22Rv1 (cell line): ENCODE results near the gene JADE2.

Experiments used
- CTCF ChIP-seq: fragments of 450-650 bp; IDR thresholded peaks from 2 replicates; pipeline ENCODE4 v1.5.1; 2017; ENCODE audit warnings: mild to moderate bottlenecking
- ZFX ChIP-seq: fragments of 450-650 bp; IDR thresholded peaks from 2 replicates; pipeline ENCODE4 v1.6.1; 2017; ENCODE audit warnings: antibody characterized with exemption, borderline replicate concordance

GRCh38 chr5:134569758-134570364 is 44.4 kb downstream of the JADE2 start:
- no peak for TF ChIP-seq CTCF
- no peak for TF ChIP-seq ZFX
